HG02852 (cell line): ENCODE data around the gene SLCO3A1.

ENCODE experiments used
- ATAC-seq: cut with Tn5 transposase; IDR thresholded peaks from one replicate; pipeline ENCODE4 v1.9.1; 2021; ENCODE audit warnings: mild to moderate bottlenecking, moderate library complexity; ENCODE audit not compliant: unreplicated experiment

Gene SLCO3A1

GRCh38 chr15:91881569-91882297 is 28.2 kb downstream of the SLCO3A1 start:
- no peak for ATAC-seq

GRCh38 chr15:91882858-91883586 is 29.5 kb downstream of the SLCO3A1 start:
- no peak for ATAC-seq

GRCh38 chr15:91884606-91885005 is 31.1 kb downstream of the SLCO3A1 start:
- no peak for ATAC-seq

- ATAC-seq = no peak
These were observed 31.5 kb downstream of the SLCO3A1 start for GRCh38 chr15:91885054-91885453.

- ATAC-seq = no peak
These were observed 32.3 kb downstream of the SLCO3A1 start for GRCh38 chr15:91885714-91886270.

GRCh38 chr15:91886878-91887277 is 33.4 kb downstream of the SLCO3A1 start:
- no peak for ATAC-seq

GRCh38 chr15:91887321-91887720 is 33.8 kb downstream of the SLCO3A1 start:
- no peak for ATAC-seq

- ATAC-seq = no peak
These were observed 34.4 kb downstream of the SLCO3A1 start for GRCh38 chr15:91887921-91888373.

- ATAC-seq = no peak
These were observed 35.8 kb downstream of the SLCO3A1 start for GRCh38 chr15:91889111-91889815.

- ATAC-seq = no peak
These were observed 37.1 kb downstream of the SLCO3A1 start for GRCh38 chr15:91890614-91891013.

- no peak for ATAC-seq
These were observed 37.6 kb downstream of the SLCO3A1 start for GRCh38 chr15:91891101-91891500.

GRCh38 chr15:91891788-91892345 is 38.4 kb downstream of the SLCO3A1 start:
- ATAC-seq = no peak

- ATAC-seq = no peak
These were observed 38.9 kb downstream of the SLCO3A1 start for GRCh38 chr15:91892436-91892835.

- no peak for ATAC-seq
These were observed 41.1 kb downstream of the SLCO3A1 start for GRCh38 chr15:91894606-91895005.

GRCh38 chr15:91895051-91895450 is 41.5 kb downstream of the SLCO3A1 start:
- ATAC-seq = no peak

GRCh38 chr15:91896341-91897055 is 43.0 kb downstream of the SLCO3A1 start:
- no peak for ATAC-seq

- no peak for ATAC-seq
These were observed 44.3 kb downstream of the SLCO3A1 start for GRCh38 chr15:91897585-91898372.

- no peak for ATAC-seq
These were observed 45.3 kb downstream of the SLCO3A1 start for GRCh38 chr15:91898843-91899242.

- no peak for ATAC-seq
These were observed 51.4 kb downstream of the SLCO3A1 start for GRCh38 chr15:91904942-91905341.

- no peak for ATAC-seq
These were observed 54.9 kb downstream of the SLCO3A1 start for GRCh38 chr15:91908391-91908790.
